Measurements from ENCODE around the gene CSTF2.

The CSTF2 gene

DNA sequence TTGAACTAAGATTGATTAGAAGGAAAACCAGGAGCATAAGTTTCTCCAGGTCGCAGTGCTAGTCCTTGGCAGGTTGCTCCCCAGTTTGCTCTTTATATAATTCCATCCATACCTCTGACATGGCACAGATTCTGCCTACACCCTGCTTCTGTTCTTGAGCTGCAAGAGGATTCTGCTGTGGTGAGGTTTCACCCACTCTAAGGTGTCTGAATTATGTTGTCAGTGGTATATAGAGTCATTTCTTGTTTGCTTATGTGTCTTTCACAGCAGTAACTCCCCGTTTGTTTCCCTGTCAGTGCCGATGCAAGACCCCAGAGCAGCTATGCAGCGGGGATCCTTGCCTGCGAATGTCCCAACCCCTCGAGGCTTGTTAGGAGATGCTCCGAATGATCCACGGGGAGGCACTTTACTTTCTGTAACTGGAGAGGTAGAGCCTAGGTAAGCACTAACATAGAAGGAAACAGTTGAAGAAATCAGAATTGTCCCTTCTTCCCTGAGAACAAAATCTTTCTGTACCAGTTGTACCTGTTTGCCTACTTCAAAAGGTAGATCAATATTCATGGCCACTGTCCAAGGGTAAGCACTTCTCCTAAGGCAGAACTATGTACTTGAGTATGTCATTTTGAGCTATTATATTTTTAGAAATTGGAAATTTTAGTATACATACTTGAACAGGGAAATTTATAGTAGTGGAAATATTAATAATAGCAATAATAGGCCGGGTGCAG is 11.2 kb downstream of the CSTF2 start:
- peaks cover 57% of the 10 kb centered on the region for H3K36me3 Mint-ChIP-seq
- no peaks in the 10 kb centered on the region for H3K27me3 Mint-ChIP-seq
- CTCF ChIA-PET: interaction anchor here (0.9 kb wide), 1 partner anchor 11 kb away, joined by 3 read pairs; the partner anchor contains the start of gene CSTF2
- peak overlapping the region; percentile 87 for H3K27ac Mint-ChIP-seq
- no peak overlapping the region for H3K4me3 Mint-ChIP-seq
- no peak for DNase-seq
- no peaks in the 10 kb centered on the region for H3K9me3 Mint-ChIP-seq
- peaks cover 29% of the 10 kb centered on the region for H3K4me1 Mint-ChIP-seq

DNA sequence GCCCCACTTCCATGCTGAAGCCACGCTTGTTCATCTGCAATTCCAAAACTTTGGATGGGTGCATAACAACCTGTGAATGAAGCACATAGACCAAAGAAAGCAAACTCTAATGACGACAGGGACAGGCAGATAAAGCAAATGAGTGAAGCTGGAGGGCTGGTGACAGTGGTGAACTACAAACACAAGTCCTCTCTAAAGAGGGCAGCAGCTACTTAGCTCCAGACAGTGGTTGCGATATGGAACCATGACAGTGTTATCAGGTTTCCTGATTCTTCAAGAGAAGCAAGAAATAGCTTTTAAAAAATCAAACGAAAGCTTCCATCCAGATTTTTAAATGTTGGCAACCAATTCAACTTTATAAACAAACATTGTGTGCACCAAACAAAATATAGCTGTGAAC is 30.1 kb downstream of the CSTF2 start:
- Mint-ChIP-seq H3K4me1 (no peaks in the 10 kb centered on the region), H3K9me3 (no peaks in the 10 kb centered on the region), H3K27me3 (peaks cover 5% of the 10 kb centered on the region), H3K4me3 (no peak overlapping the region), H3K27ac (no peak overlapping the region), H3K36me3 (no peaks in the 10 kb centered on the region)
- DNase-seq: no peak
- CTCF ChIA-PET: no interaction called here

DNA sequence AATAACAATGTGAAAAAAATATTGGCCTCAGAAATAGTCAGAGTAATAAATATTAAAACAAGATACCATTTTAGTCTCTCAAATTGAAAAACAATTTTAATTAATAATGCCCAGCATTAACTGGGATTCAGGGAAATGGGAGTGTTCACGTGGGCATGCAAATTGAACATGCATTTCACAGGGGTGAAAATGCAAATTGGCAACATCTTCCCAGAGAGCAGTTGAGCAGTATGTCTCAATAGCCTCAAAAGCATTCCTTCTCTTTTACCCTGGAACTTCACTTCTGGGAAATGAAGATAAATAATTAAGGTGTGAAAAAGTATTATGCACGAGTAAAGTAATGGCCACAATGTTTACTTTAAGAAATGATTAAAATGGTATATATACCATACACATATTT is 32.6 kb downstream of the CSTF2 start:
- Mint-ChIP-seq H3K36me3 (no peaks in the 10 kb centered on the region), H3K9me3 (no peaks in the 10 kb centered on the region), H3K27me3 (peaks cover 9% of the 10 kb centered on the region), H3K27ac (no peak overlapping the region), H3K4me3 (no peak overlapping the region), H3K4me1 (no peaks in the 10 kb centered on the region)
- CTCF ChIA-PET: no interaction called here
- DNase-seq: no peak

GRCh38 chrX:100863326-100863864 is 43.2 kb downstream of the CSTF2 start:
- H3K27me3 Mint-ChIP-seq: peaks cover 3% of the 10 kb centered on the region
- H3K4me3 Mint-ChIP-seq: no peak overlapping the region

GRCh38 chrX:100864657-100865391 is 44.6 kb downstream of the CSTF2 start:
- no peaks in the 10 kb centered on the region for H3K36me3 Mint-ChIP-seq
- no peak overlapping the region for H3K4me3 Mint-ChIP-seq
- H3K9me3 Mint-ChIP-seq: no peaks in the 10 kb centered on the region
- no peaks in the 10 kb centered on the region for H3K4me1 Mint-ChIP-seq
- H3K27ac Mint-ChIP-seq: no peak overlapping the region
- DNase-seq: no peak
- peaks cover 3% of the 10 kb centered on the region for H3K27me3 Mint-ChIP-seq
- CTCF ChIA-PET: interaction anchor here (0.9 kb wide), 1 partner anchor 9 kb away, joined by 3 read pairs; no protein-coding TSS in a partner anchor

More at GRCh38 chrX:100863326-100863864, 43.2 kb downstream of the CSTF2 start:
- Mint-ChIP-seq H3K4me1 (no peaks in the 10 kb centered on the region), H3K27ac (no peak overlapping the region), H3K36me3 (no peaks in the 10 kb centered on the region), H3K9me3 (no peaks in the 10 kb centered on the region)
- CTCF ChIA-PET: no interaction called here
- DNase-seq: no peak

- Mint-ChIP-seq H3K27ac (no peak overlapping the region), H3K36me3 (no peaks in the 10 kb centered on the region), H3K27me3 (peaks cover 7% of the 10 kb centered on the region), H3K9me3 (no peaks in the 10 kb centered on the region), H3K4me3 (no peak overlapping the region), H3K4me1 (no peaks in the 10 kb centered on the region)
- CTCF ChIA-PET: no interaction called here
- DNase-seq: no peak
Measured at GRCh38 chrX:100868273-100868672, 48.1 kb downstream of the CSTF2 start.

- Mint-ChIP-seq H3K4me1 (no peaks in the 10 kb centered on the region), H3K9me3 (no peaks in the 10 kb centered on the region), H3K4me3 (no peak overlapping the region), H3K27ac (no peak overlapping the region), H3K27me3 (peaks cover 7% of the 10 kb centered on the region), H3K36me3 (no peaks in the 10 kb centered on the region)
- CTCF ChIA-PET: no interaction called here
- DNase-seq: no peak
Measured at GRCh38 chrX:100870527-100870926, 50.3 kb downstream of the CSTF2 start.

DNA sequence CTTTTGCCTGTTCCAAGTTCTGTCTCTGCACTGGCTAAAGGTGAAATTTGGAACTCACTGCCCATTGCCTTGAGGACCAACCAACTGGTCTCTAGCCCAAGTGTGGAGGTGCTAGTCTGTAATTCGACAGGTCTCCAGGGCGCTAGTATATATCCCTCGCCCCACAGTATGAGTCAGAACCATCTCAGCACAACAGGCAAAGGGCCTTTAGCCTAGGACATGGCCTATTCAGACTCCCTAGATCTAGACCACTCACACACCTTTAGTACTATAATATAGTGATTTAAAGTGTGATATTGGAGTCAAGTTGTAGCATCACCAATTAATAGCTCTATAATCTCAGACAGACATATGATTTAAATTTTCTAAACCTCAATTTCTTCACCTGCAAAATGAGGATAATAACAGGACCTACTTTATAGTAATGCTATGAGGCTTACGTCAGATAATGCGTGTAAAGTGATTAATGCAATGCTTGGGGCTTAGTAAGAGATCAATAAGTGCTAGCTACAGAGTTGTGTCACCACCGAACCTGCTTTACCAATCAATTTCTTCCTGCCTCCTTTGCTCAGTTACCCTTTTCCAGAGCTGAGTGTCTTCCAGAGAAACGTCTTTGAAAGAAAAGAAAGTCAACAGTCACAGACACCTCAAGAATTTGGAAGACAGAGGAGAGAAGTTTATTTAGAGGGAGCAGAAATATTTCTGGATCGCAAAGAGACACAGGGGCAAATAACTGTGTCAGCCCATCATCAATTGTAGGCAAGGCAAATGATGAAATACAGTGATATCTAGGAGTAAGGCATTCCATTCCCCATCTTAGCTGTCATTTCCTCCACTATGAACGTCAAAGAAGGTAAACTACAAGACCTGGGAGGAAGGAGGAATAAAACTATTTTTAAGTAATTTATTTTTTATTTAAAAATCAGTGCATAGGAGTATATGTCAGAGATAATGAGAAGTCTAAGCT is 51.7 kb downstream of the CSTF2 start:
- Mint-ChIP-seq H3K9me3 (no peaks in the 10 kb centered on the region), H3K27me3 (peaks cover 7% of the 10 kb centered on the region), H3K4me3 (no peak overlapping the region), H3K27ac (no peak overlapping the region), H3K4me1 (no peaks in the 10 kb centered on the region), H3K36me3 (no peaks in the 10 kb centered on the region)
- CTCF ChIA-PET: interaction anchor here (0.7 kb wide), 1 partner anchor 10 kb away, joined by 3 read pairs; no protein-coding TSS in a partner anchor
- no peak for DNase-seq

GRCh38 chrX:100874325-100874724 is 54.1 kb downstream of the CSTF2 start, which contains the start of gene NOX1:
Gene NOX1 (minus strand): TSS chrX:100874359. CDS start chrX:100874139, 220 bp downstream.
- H3K27ac Mint-ChIP-seq: no peak within 1 kb of the TSS
- no peaks in the 10 kb centered on the region for H3K9me3 Mint-ChIP-seq
- no peaks in the 10 kb centered on the region for H3K4me1 Mint-ChIP-seq
- no peaks in the 10 kb centered on the region for H3K36me3 Mint-ChIP-seq
- DNase-seq: no peak
- peaks cover 4% of the 10 kb centered on the region for H3K27me3 Mint-ChIP-seq
- H3K4me3 Mint-ChIP-seq: no peak within 1 kb of the TSS
- CTCF ChIA-PET: no interaction called here

- Mint-ChIP-seq H3K27me3 (no peaks in the 10 kb centered on the region), H3K36me3 (no peaks in the 10 kb centered on the region), H3K9me3 (no peaks in the 10 kb centered on the region), H3K4me1 (peaks cover 3% of the 10 kb centered on the region), H3K4me3 (no peak overlapping the region), H3K27ac (no peak overlapping the region)
- CTCF ChIA-PET: no interaction called here
- DNase-seq: no peak
Measured at GRCh38 chrX:100880368-100880767, 60.2 kb downstream of the CSTF2 start.

- DNase-seq: no peak
- CTCF ChIA-PET: no interaction called here
- H3K4me1 Mint-ChIP-seq: peaks cover 3% of the 10 kb centered on the region
- H3K36me3 Mint-ChIP-seq: no peaks in the 10 kb centered on the region
- no peak overlapping the region for H3K27ac Mint-ChIP-seq
- H3K9me3 Mint-ChIP-seq: no peaks in the 10 kb centered on the region
- H3K4me3 Mint-ChIP-seq: no peak overlapping the region
- H3K27me3 Mint-ChIP-seq: peaks cover 3% of the 10 kb centered on the region
Measured at GRCh38 chrX:100883654-100884053, 63.5 kb downstream of the CSTF2 start.
